Inflammatory macrophage (primary cell): Measurements from ENCODE around the gene ZBED5.
"Not testable (repeated sequence)": the region's sequence is repeated elsewhere in the genome, so short reads cannot be mapped to it uniquely, and the experiment has no call there.

Source experiments
- DNase-seq, 2 donors: peaks; one replicate each; pipeline ENCODE4 v3.0.0-alpha.2; 2020 to 2022
- total RNA-seq, 18 experiments: gene quantifications; one replicate each; lab custom pipeline; 2026; ENCODE audit warnings: mixed read lengths in 6 of 18, inconsistent platforms in 2 of 18; lab: John Stamatoyannopoulos, UW

The ZBED5 gene
- total RNA-seq = 10.6 to 53.3 (median 22.8) reads per million in 18 experiments

GRCh38 chr11:10857709-10858438, at the start of gene ZBED5:
ZBED5 (minus strand) TSS chr11:10858053; CDS start chr11:10854945, 3,108 bp downstream.
- DNase-seq = peak; percentile 98

GRCh38 chr11:10906521-10906920, 48.7 kb upstream of the ZBED5 start:
- DNase-seq = no peak

GRCh38 chr11:10902301-10903063, 44.6 kb upstream of the ZBED5 start:
- DNase-seq = peak; percentile 15 to 51

- peak; percentile 11 to 64 for DNase-seq
These were observed 43.0 kb upstream of the ZBED5 start for GRCh38 chr11:10900681-10901415.

GRCh38 chr11:10899121-10899830, 41.4 kb upstream of the ZBED5 start:
- peak; percentile 58 to 81 for DNase-seq

GRCh38 chr11:10898763-10899025, 40.8 kb upstream of the ZBED5 start:
- no peak for DNase-seq

- peak; percentile 87 to 96 for DNase-seq
These were observed 40.3 kb upstream of the ZBED5 start for GRCh38 chr11:10898003-10898762.

GRCh38 chr11:10897150-10897549, 39.3 kb upstream of the ZBED5 start:
- no peak for DNase-seq

- no peak for DNase-seq
These were observed 38.6 kb upstream of the ZBED5 start for GRCh38 chr11:10896493-10896892.

- no peak for DNase-seq
These were observed 37.4 kb upstream of the ZBED5 start for GRCh38 chr11:10895285-10895684.

- DNase-seq = no peak
These were observed 36.8 kb upstream of the ZBED5 start for GRCh38 chr11:10894666-10895065.

- no peak for DNase-seq
These were observed 35.9 kb upstream of the ZBED5 start for GRCh38 chr11:10893714-10894151.

GRCh38 chr11:10892250-10892649, 34.4 kb upstream of the ZBED5 start:
- DNase-seq = peak; percentile 73 to 84

GRCh38 chr11:10891151-10891720, 33.4 kb upstream of the ZBED5 start:
- DNase-seq = peak; percentile 27 to 55

- not testable (repeated sequence) for DNase-seq
These were observed 32.2 kb upstream of the ZBED5 start for GRCh38 chr11:10890083-10890482.

- DNase-seq = no peak
These were observed 29.5 kb upstream of the ZBED5 start for GRCh38 chr11:10887307-10887706.

GRCh38 chr11:10886652-10887250, 28.9 kb upstream of the ZBED5 start:
- no peak for DNase-seq

- DNase-seq = no peak
These were observed 28.0 kb upstream of the ZBED5 start for GRCh38 chr11:10885703-10886363.

GRCh38 chr11:10884292-10884691, 26.4 kb upstream of the ZBED5 start:
- not testable (repeated sequence) for DNase-seq

- DNase-seq = no peak
These were observed 24.0 kb upstream of the ZBED5 start for GRCh38 chr11:10881892-10882291.
